HG03095 (cell line): ENCODE data around the gene ERBB2.
A peak's percentile ranks its signal among the peaks of the same experiment; 100 is the strongest.
"Not testable (repeated sequence)": the region's sequence is repeated elsewhere in the genome, so short reads cannot be mapped to it uniquely, and the experiment has no call there.

Source experiments
- ATAC-seq: cut with Tn5 transposase; IDR thresholded peaks from one replicate; pipeline ENCODE4 v1.9.1; 2021; ENCODE audit warnings: moderate library complexity; ENCODE audit not compliant: unreplicated experiment

ERBB2 gene

DNA sequence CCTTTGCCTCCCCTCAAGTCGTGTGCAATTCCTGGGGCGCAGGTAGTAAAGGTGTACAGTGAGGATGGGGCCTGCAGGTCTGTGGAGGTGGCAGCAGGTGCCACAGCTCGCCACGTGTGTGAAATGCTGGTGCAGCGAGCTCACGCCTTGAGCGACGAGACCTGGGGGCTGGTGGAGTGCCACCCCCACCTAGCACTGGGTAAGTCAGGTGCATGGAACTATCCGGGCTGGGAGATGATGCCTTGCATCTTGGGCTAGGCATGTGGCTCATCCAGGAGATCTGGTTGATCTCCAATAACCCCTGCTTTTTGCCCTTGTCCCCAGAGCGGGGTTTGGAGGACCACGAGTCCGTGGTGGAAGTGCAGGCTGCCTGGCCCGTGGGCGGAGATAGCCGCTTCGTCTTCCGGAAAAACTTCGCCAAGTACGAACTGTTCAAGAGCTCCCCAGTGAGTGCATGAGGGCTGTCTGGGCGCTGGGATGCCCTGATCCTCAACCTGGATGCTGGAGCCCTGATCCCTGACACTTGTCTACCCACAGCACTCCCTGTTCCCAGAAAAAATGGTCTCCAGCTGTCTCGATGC lies 43.1 kb downstream of the ERBB2 start:
- ATAC-seq: no peak

DNA sequence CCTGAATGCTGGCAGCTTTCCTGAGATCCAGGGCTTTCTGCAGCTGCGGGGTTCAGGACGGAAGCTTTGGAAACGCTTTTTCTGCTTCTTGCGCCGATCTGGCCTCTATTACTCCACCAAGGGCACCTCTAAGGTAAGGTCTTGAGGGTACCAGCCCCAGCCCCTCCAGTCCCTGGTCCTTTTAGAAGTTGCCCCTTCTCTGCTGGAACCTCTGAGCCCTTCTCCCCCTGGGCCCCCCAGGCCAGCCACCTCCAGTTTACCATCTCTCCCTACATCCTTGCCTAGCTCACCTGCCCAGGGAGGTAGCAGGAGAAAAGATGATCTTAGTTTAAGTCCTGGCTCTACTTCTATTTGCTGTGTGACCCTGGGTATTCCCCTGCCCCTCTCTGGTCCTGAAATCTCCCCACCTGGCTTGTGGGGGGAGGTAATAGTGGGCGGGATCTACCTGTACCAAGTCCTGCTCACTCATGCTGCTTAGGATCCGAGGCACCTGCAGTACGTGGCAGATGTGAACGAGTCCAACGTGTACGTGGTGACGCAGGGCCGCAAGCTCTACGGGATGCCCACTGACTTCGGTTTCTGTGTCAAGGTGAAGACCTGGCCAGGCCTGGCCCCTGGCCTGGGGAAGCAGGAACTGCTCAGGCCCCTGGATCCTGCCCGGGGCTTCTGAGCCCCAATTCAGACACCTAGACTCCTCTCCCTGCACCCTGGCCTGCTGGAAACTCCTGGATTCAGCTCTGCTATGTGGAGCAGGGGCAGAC lies 44.4 kb downstream of the ERBB2 start:
- ATAC-seq: no peak

DNA sequence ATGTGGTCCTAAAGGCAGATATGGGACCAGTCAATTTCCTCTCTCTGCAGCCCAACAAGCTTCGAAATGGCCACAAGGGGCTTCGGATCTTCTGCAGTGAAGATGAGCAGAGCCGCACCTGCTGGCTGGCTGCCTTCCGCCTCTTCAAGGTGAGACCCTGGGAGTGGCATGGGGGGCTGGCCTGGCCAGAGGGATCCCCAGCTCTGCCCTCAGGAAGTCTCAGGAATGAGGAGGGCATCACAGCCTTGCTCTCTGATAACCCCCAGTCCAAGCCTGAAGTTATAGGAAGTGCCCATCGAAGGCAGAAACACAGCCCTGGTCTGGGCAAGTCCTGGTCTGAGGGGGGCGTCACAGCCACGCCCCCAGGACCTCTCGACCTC lies 45.0 kb downstream of the ERBB2 start:
- ATAC-seq: no peak

DNA sequence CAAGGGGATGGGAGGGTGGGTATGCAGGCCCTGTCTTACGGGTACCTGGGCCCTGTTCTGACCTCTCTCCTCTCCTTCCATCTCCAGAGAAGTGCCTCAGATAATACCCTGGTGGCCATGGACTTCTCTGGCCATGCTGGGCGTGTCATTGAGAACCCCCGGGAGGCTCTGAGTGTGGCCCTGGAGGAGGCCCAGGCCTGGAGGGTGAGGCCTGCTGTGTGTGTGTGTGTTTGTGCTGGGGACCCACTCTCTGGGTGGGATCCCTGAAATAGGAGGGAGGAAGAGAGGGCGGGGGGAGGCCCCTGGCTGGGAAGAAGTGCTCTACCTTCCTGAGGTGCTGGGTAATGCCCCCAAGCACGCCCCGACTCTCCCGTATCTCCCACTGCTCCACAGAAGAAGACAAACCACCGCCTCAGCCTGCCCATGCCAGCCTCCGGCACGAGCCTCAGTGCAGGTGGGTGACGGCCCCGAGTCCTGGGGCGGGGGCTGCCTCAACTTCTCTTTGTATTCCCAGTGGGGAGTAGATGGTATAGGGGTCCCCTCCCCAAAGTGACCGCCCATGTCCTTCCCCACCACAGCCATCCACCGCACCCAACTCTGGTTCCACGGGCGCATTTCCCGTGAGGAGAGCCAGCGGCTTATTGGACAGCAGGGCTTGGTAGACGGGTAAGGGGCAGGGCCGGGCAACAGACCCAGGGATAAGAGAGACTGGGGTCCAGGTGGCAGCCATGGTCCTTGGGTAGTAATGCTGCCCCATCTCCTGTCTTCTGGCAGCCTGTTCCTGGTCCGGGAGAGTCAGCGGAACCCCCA lies 45.7 kb downstream of the ERBB2 start:
- no peak for ATAC-seq

DNA sequence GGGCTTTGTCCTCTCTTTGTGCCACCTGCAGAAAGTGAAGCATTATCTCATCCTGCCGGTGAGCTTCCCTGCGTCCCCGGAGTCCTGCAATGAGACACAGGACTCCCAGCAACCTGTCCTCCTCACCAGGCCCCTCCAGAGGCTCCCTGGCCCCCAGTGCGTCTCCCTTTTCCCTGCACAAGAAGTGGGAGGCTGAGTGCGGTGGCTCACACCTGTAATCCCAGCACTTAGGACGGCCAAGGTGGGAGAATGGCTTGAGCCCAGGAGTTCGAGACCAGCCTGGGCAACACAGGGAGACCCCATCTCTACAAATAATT lies 46.2 kb downstream of the ERBB2 start:
- ATAC-seq: no peak

DNA sequence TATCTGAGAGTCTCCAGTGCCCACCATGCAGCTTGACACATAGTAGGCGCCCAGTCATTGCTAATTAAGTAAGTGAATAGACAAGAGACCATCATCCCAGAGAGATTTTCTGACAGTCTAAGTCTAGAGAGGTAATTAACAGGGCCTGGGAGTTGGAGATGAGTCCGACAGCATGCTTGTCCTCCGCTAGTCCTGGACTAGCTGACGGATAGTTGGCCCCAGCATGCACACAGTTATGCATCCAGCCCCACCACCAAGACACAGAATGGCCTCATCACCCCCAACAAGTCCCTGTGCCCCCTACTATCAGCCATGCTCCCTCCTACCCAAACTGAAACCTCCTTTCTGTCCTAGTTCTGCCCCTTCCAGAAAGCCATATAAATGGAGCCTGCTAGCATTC lies 47.9 kb downstream of the ERBB2 start:
- ATAC-seq: no peak

DNA sequence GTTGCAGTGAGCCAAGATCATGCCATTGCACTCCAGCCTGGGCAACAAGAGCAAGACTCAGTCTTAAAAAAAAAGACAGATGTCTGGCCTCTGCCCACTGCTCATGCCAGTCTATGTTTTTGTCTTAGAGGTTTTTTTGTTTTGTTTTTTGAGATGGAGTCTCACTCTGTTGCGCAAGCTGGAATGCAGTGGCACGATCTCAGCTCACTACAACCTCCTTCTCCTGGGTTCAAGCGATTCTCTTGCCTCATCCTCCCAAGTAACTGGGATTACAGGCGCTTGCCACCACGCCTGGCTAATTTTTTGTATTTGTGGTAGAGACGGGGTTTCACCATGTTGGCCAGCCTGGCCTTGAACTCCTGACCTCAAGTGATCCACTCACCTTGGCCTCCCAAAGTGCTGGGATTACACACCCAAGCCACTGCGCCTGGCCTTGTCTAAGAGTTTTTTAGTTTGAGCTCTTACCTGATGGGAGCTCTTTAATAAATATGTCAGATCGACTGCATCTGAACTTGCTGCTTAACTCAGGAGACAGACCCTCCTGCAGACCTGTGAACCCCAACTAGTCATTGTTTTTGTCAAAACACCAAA lies 48.7 kb downstream of the ERBB2 start:
- ATAC-seq: not testable (repeated sequence)

DNA sequence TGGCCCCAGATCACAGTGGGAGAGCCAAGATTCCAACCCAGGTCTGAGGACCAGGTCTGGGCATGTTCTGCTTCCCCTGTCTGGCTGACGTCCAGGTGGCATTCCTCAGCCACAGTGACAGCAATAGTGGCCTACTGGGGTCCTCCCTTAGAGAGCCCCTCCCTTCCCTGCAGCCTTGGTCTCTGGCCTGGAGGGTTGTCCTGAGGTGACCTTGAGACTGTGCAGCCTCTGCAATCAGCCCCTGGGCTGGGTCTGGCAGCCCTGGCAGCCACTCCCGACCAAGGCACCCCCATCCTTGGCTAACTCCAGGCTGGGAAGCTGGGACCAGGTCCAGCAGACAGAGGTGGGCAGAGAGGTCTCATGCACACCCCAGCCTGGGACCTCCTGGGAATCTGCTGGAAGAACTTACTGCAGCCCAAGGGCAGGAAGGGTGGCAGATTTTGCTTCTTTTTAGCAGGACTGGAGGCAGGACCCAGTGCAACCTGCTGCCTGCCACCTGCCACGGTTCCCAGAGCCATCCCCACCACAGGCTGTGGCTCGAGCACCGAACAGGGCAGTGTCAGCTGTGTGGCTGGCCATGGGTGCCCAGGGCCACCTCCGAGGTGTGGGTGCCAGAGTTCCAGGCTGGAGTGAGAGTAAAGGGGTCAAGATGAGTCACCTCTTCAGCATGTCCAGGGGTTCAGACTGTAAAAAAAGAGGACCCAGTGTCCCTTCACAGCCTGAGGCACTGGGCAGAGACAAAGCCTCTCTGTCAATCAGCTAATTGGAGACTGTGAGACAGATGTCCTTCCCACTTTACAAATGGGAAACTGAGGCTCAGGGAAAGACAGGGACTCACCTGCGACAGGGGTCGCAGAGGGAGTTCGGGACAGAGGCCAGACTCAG lies 50.5 kb downstream of the ERBB2 start:
- no peak for ATAC-seq

DNA sequence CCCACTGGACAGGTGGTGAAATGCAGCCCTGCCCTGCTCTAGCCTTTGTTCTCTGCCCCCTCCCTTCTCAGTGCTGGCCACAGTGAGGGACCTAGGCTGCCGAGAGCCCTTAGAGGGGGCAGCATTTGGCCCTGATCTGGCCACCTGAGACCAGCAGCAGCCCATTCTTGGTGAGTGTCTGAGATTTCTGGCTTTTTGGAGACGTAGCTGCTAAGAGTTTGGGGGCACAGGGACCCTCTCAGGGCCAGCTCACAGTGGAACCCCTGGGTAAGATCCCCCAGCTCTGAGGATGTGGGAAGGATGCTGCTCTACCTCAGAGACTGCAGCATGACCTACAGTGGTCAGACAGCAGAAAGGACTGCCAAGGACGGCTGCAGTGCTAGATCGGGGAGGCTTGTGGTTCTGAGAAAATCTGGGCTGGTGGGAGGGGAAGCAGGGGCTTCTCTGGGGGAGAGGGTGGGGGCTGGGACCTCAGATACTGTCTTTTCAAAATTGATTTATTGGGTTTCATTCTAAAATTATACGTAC lies 51.2 kb downstream of the ERBB2 start:
- ATAC-seq: no peak

DNA sequence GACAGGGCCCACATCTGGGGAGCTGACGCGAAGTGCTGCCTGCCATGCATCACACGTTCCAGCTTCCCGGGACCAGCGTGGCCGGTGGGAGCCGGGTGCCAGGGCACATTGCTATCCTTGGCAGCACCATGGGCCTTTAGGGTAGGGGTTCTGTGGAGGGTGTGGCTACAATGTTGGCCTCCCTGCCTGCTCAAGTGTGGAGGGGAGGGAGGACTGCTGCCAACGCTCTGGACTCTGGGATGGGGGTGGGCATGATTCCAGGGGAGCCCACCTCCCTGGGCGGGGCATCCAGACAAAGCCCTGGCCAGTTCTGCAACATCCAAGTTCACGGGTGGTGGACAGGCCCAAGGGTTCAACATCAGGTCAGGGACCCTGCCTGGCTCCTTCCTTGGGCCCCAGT lies 51.8 kb downstream of the ERBB2 start:
- ATAC-seq: no peak

DNA sequence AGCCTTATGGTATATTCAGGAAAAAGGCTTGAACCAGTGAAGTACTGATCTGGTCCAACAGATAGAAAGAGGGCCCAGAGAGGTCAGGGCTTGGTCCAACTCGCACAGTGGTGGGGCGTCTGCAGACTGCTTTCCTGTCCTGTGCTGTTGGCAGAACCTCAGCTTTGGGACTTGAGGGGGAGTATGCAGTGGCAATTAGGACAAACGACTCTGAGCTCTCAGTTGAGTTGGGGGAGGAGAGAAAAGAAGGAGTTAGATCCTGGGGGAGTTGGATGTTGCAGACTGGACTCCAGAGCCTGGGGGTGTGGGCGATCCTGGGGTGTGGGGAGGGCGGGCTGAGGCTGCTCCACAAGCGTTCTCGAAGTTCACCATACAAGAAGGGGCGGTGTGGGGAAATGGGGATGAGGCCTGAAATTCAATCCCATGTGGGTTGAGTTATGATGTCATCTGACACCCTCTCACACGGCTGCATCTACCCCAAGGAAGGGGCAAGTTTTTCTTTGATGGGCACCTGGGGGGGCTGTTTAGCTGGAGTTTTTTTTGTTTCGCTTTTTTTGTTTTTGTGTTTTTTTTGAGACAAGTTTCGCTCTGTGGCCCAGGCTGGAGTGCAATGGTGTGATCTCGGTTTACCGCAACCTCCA lies 52.5 kb downstream of the ERBB2 start:
- no peak for ATAC-seq

DNA sequence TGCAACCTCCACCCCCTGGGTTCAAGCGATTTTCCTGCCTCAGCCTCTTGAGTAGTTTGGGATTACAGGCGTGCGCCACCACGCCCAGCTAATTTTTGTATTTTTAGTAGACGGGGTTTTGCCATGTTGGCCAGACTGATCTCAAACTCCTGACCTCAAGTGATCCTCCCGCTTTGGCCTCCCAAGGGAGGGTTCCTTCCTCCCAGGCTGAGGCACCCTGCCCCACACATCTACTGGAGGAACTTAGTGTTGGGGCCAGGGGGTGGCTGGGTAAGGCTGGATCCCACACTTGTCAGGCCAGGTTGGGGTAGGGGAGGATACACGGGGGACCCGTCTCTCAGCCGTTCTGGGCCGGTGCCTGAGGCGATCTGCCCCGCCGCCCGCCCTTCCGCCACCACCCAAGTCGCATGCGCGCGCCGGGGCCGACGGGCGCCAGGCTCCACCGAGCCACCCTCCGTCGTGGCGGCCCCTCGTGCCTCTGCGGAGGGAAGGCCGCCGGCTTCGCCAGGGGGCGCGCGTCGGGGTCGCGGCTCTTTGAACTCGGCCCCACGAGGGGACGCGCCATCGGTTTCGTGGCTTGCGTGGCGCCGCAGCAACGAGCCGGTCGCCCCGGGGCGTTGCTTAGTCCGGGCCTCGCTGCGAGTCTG lies 53.8 kb downstream of the ERBB2 start:
- peak; percentile 19 for ATAC-seq

DNA sequence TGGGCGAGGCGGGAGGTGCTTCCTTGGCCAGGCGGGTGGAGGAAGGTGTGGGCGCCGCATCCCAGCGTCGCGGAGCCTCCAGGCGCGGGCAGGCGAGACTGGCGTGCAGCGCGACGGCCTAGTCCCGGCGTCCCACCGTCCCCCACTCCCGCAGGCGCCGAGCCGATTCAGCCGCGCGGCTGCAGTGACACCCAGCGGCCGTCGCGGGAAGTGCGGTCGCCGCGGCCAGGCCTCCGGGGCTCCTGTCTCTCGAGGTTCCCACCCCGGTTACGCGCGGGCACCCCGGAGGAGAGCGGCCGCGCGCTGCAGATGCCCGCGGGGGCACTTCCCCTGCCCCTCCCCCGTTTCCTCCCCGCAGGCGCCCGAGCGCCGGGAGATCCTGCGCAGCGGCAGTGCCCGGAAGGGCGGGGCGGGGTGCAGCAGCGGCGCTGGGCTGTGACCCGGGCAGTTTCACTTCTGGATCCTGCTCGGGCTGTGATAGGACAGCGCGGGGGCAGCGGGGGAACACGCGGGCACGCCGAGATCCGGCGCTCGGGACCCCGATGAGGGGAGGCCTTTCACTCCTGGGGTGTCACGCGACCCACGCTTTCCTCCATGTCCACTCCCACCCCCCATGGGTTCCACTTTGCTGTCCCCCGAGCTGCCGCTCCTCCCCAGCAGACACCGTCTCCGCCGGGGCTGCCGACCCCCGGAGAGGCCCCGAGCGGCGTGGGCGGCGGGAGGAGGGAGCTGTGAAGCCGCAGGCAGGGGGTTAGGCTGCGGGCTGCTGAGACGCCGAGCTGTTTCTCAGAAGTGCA lies 54.5 kb downstream of the ERBB2 start:
- peak; percentile 50 for ATAC-seq

DNA sequence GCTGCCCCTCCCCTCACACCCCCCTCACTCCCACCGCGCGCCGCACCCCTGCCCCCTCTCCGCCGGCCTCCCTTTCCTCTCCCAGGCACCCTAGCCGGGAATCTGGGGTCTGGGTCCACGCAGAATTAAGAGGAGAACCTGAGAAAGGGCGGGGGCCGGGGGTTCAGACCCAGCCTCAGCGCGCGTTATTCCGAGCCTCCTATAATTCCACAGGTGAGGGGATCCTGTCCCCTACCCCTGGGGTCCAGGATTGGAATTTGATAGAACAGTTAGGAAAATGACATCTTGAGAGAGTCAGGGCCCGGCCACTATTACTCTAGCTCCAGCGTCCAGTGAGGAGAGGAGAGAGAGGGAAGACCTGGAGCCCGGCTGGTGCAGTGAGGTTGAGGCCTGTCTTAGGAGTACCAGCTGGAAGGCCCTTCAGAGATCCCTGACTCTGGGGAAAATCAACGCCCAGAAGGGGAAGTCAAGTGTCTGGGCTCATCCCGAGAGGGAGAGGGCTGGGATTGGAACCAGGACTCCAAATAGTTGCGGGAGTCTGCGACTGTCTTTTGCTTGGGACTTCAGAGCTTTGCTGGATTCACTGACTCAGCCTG lies 55.2 kb downstream of the ERBB2 start:
- no peak for ATAC-seq

DNA sequence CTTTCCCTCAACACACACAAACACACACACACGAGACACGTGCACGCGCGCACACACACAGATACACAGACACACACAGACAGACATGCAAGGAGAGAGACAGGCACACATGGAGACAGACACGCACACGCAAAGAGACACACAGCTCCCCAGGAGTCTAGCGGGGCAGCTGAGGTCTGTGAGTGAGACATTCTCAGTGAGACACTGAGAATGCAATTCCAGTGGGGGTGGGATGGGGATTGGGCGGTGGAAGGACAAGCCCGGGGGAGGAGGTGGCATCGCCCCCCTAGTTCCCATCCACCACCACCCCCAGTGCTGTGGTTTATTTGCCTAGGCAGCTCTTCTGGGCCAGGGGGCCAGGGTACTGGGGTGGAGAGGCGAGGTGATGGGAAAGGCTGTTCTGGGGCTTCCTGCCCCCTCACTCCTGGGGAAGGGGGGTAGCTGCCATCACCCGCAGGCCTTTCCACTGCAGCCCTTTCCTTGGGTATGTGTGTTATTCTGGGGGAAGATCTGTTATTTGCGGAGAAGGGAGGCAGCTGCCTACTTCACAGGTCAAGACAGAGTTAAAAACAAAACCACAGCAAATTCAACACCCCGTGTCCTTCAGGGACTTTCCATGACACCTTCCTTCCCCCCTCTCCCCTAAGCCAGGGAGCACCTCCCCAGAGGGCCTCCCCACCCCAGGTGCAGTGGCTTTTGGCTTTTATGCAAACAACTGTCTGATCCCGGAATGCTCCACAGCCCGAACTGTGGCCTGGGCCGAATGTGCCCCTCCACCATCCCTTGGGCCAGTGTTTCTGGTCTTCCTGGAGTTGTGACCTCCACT lies 55.9 kb downstream of the ERBB2 start:
- peak; percentile 21 for ATAC-seq

DNA sequence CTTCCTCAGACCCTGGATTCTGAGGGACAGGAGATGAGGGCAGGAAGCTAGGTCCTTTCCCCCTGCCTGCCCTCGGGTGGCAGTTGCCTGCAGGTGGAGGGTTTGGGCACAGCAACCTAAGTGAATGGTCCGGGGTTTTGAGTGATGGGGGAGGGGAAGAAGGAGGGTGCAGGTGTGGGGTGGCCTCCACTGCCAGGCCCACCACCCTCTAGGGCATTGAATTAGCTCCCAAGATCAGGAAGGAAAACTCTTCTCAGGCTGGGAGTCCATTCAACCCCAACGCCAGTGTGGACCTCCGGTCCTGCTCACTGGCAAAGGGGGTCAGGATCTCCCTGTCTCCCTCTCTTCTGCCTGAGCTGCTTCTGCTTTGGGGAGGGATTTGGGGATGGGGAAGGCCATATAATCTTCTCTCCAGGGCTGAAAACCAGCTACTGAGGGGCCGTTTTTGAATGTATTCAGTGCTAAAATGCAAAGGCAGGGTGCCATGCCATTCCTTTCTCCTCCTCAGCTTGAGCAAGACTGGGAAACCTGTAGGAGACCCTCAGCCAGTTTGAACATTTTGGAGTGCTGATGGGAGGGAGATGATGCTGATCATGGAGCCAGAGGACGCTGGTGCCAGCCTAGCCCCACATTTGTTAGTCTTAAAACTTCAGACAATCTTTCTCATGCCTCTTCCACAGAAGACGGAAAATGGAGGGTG lies 56.7 kb downstream of the ERBB2 start:
- ATAC-seq: no peak

DNA sequence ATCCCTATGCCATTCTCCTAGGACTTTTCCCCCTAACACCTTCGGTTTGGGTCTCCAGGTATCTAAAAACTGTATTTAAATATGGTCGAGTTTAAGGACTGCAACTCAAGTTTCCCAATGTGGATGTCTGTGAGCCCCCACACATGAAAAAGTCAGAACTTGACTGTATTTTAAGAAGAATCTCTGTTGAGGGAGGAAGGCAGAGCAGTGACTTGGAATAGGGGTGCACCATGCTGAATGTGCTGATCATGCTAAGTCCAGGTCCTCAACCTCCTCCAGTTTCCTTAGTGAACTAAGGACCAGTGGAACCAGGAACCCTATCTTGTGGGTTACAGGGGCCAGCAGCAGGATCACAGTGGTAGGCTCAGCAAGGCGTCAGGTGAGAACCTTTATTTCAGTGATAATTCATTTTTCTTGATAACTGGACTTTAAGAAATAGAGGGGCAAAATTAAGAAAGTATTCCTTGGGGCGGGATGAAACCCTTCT lies 57.4 kb downstream of the ERBB2 start:
- no peak for ATAC-seq
